ENCODE results near the gene PLA2G4F.

The PLA2G4F gene

DNA sequence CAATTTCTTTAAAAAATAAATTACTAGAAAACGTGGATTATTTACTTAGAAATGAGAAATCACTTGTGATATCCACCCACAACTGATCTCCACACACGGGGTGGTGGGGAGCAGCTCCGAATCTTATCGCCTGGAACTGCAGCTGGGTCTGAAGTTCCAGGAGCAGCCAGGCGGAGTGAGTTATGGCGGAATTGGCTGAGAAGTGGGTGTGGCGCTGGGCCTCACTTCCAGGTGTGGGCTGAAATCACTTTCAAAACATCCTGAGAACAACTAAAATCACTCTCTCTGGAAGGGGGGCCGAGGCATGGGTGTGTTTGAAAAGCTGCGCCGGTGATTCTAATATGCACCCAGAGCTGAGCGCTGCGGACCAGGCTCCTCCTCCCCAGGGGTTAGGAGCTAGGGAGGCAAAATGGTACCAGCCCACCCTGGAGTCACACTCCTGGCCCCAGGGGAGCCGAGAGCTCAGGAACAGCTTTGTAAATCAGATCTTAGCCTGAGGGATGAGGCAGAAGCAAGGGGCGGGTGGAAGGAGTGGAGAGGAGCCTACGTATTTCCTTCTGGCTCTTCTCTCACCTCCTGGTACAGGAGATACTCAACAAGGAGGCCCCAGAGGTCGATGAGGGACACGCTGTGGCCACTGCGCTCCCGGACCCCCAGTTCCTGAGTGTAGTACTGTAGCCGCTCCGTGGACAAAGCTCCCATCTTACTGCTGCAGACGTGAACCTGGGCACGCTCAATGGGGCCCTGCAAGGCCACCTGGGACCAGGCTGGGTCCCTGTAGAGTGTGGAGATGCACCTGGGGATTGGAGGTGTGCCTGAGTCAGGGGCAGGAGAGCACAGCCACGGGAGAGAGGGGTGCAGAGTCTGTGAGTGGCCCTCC, 9.6 kb downstream of the PLA2G4F start:
- no peak for DNase-seq

DNA sequence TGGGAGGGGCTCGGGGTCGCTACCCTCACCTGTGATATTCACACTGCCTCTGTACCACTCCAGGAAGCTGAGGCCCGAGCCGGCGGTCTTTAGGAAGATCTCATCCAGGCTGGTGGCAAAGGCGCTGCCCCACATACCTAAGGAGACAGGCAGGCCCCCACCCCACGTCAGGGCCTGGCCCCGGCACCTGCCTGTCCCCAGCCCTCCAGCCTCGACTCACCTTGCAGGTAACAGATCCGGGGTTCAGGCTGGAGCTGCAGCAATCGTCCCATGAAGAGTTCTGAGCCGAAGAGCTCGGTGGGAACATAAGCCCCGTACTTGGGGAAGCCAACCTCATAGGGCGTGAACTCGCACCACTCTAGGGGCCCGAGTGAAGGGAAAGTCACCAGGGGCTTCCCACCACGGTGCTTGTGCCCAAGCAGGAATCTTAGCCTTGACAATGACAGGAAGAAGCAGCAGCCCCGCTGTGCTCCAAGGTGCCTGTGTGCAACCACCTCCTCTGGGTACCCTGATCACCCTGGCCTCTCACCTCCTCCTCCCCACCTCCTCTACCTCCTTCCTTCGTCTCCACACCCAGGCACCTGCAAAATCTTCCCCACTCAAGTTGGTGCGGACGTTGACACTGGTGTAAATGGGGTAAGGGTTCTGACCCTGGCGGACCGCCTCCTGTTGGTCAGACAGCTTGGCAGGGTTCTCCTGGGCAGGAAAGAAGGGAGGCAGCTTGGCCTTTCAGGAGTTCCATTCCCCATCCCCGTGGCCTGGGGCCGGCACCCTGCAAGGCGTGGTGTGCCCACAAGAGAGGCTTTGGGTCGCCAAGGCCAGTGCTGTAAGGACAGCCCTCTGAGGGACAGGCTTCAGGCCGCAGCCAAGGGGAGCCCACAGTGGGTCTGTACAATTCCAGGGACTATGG, 10.6 kb downstream of the PLA2G4F start:
- DNase-seq, result no peak

- no peak for DNase-seq
These were observed 11.5 kb downstream of the PLA2G4F start for GRCh38 chr15:42144841-42145375.

GRCh38 chr15:42143866-42144625, 12.4 kb downstream of the PLA2G4F start:
- no peak for DNase-seq

GRCh38 chr15:42143356-42143755, 13.1 kb downstream of the PLA2G4F start:
- no peak for DNase-seq

DNA sequence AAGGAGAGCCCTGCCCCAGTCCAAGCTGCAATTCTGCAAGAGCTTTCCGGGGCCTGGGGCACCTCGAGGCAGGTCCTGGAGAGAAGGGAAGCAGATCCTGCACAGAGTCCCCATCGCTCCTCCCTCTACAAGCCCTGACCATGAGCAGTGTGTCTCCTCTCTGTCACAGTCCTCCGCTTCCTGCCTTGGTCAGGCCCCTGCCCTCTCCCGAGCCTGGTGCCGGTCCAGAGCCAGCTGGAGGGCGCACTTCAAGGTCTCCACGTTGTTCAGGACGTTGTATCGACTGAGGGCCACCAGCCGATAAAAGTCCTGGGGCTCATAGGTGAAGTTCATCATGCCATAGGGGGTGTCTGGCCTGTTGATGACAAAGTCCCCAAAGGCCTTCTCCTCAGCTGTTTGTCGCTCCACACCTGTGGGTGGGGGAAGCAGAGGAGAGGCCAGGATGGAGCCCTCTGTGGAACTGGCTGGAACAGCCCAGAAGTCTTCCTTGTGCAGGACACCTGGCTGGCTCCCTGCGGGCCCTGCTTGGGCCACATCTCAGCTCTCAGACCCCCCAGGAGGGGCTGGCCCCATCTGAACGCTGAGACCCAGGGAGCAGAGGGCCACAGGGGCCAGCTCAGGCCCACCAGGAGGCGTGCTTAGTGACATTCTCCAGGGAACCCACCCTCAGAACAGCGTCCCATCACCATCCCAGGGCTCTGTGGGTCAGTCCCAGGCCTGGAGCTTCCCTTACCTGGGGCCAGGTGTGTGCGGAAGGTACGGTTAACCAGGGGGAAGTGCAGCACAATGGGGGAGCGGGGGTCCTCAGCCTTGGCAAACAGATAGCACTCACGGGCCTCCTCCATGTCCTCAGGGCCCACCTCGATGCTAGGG, 14.4 kb downstream of the PLA2G4F start:
- DNase-seq, result no peak

GRCh38 chr15:42141246-42141645, 15.2 kb downstream of the PLA2G4F start:
- no peak for DNase-seq

DNA sequence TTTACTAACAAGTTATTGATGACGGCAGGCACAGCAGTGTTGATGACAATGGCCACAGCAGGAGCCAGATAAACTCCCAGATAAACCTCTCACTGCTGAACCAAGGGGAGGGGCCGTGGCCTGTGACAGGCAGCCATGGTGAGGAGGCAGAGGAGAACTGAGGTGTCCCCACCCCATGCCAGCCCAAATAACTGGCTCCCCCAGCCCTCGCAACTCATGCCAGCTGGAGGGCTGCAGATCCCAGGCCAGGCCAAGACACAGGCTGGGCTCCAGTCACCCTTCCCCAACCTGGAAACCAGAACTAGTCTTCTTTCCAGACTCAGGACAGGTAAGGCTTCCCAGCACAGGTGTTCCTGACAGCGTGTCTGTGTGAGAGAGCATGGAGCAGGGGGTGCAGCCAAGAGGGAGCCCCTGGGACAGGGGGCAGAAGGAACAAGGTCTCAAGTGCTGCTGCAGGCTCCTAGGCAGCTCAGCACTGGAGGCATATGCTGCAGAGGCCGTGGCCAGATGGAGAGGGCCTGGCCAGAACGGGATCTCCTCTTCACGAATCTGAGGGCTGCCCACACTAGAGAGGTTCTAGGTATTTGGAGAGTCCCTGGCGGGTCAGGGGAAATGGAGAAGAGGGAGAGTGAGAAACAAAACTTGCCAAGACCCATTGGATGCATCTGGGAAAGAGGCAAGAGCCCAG, 15.9 kb downstream of the PLA2G4F start:
- no peak for DNase-seq

- DNase-seq, result no peak
These were observed 16.8 kb downstream of the PLA2G4F start for GRCh38 chr15:42139596-42139995.

DNA sequence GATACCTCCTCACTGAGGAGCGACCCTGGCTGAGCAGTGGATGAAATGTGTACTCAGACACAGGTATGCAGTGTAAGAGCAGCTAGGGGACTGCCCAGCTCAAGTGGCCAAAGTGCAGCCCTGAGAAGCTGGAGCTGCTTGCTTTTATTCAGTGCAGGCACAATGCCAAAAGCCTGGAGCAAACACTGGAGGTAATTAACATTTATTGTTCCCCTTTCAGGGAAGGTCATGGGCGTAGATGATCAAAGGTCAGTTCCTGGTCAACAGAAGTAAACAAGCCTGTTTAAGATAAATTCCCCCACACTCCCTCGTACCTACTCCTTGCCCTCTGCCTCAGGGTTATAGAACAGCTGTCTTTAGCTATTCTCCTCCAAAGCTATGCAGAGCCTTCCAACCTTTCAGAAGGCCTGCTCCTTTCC, 17.5 kb downstream of the PLA2G4F start:
- no peak for DNase-seq

DNA sequence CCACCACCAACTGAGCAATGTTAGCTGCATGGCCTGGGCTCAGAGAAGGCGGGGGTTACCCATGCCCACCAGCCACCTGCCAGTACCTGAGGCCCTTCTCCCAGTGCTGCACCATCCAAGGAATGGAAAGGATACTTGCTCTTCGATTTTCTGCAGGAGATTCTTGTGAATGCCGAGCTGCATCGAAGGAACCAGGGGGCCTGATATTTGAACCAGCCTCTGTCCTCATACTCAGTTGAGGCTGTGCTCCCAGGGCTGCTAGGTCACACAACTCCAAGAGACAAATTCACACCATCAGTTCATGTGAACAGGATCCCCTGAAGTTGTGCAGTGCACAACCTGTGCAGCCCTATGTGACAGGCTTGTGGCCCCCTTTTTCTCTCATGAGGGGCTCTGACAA, 18.0 kb downstream of the PLA2G4F start:
- no peak for DNase-seq

- peak in 1 of 2 donors; percentile 16 for DNase-seq
These were observed 18.8 kb downstream of the PLA2G4F start for GRCh38 chr15:42137461-42138261.

- DNase-seq, result no peak
These were observed 19.9 kb downstream of the PLA2G4F start for GRCh38 chr15:42136513-42136912.

DNA sequence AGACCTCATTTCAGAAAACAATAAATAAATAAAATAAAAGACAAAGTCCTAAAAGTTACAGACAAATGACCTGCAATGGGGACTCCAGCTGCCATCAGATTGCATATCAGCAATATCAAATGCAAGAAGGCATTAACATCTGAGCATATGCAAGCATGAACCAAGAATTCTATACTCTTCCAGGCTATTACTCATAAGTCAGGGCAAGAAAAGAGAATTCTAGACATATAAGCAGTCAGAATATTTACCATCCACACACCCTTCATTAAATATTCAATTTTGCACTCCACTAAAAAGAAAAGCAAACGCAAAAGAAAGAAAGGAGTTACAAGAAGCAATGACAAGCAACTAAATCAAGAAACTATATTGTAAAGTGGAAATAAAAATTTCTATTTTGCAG, 21.1 kb downstream of the PLA2G4F start:
- no peak for DNase-seq

GRCh38 chr15:42134617-42135245, 21.7 kb downstream of the PLA2G4F start:
- no peak for DNase-seq

GRCh38 chr15:42133886-42134502, 22.4 kb downstream of the PLA2G4F start:
- peak; percentile 62 to 74 for DNase-seq

- DNase-seq, result no peak
These were observed 23.1 kb downstream of the PLA2G4F start for GRCh38 chr15:42133356-42133755.

- no peak for DNase-seq
These were observed 24.3 kb downstream of the PLA2G4F start for GRCh38 chr15:42131826-42132806.

Measured in stimulated activated CD4-positive, alpha-beta T cell treated with anti-CD3 and anti-CD28 coated beads, Interleukin-2, amount 100 ng/mL, for 24 hours (primary cell).